Stimulated activated CD4-positive, alpha-beta T cell treated with anti-CD3 and anti-CD28 coated beads, Interleukin-2, amount 100 ng/mL, for 48 hours (primary cell): Measurements from ENCODE around the gene ASTN2.

Experiments used
- DNase-seq, 2 donors: peaks; one replicate each; pipeline ENCODE4 v3.0.0-alpha.2; 2020

The ASTN2 gene

GRCh38 chr9:117103438-117104110 lies 311.3 kb downstream of the ASTN2 start:
- no peak for DNase-seq

GRCh38 chr9:117101008-117101407 lies 313.8 kb downstream of the ASTN2 start:
- DNase-seq = no peak

GRCh38 chr9:117098331-117098730 lies 316.5 kb downstream of the ASTN2 start:
- DNase-seq = no peak

- DNase-seq = no peak
These were observed 317.1 kb downstream of the ASTN2 start for GRCh38 chr9:117097761-117098160.

GRCh38 chr9:117096138-117096537 lies 318.7 kb downstream of the ASTN2 start:
- DNase-seq = no peak

- no peak for DNase-seq
These were observed 319.8 kb downstream of the ASTN2 start for GRCh38 chr9:117095081-117095480.

GRCh38 chr9:117093891-117094844 lies 320.7 kb downstream of the ASTN2 start:
- no peak for DNase-seq

GRCh38 chr9:117092582-117092981 lies 322.3 kb downstream of the ASTN2 start:
- no peak for DNase-seq

GRCh38 chr9:117091529-117091928 lies 323.3 kb downstream of the ASTN2 start:
- no peak for DNase-seq

- no peak for DNase-seq
These were observed 326.1 kb downstream of the ASTN2 start for GRCh38 chr9:117088786-117089185.

GRCh38 chr9:117088140-117088539 lies 326.7 kb downstream of the ASTN2 start:
- no peak for DNase-seq

- DNase-seq = no peak
These were observed 330.6 kb downstream of the ASTN2 start for GRCh38 chr9:117084221-117084620.

- DNase-seq = no peak
These were observed 331.3 kb downstream of the ASTN2 start for GRCh38 chr9:117083559-117083958.

GRCh38 chr9:117081641-117082317 lies 333.1 kb downstream of the ASTN2 start:
- DNase-seq = no peak

- no peak for DNase-seq
These were observed 334.0 kb downstream of the ASTN2 start for GRCh38 chr9:117080765-117081390.

- no peak for DNase-seq
These were observed 338.1 kb downstream of the ASTN2 start for GRCh38 chr9:117076571-117077290.

GRCh38 chr9:117075636-117076035 lies 339.2 kb downstream of the ASTN2 start:
- no peak for DNase-seq

GRCh38 chr9:117074784-117075520 lies 339.9 kb downstream of the ASTN2 start:
- no peak for DNase-seq

- DNase-seq = no peak
These were observed 340.6 kb downstream of the ASTN2 start for GRCh38 chr9:117074342-117074662.

GRCh38 chr9:117073539-117074341 lies 341.1 kb downstream of the ASTN2 start:
- DNase-seq = peak in 1 of 2 donors; percentile 2

GRCh38 chr9:117073071-117073470 lies 341.8 kb downstream of the ASTN2 start:
- no peak for DNase-seq
